M059J (cell line): ENCODE measurements around the gene WLS. TPM values are rescaled to one million over a fixed set of nuclear protein-coding genes. Genes with fewer than 3 reads are reported as not detected.

Experiments used
- DNase-seq: peaks from one replicate; pipeline ENCODE4 v3.0.0-alpha.2; 2012; ENCODE audit warnings: low read depth
- total RNA-seq: library from RNA; depleted of rRNA; stranded (reverse); fragments of >200 nt; shearing (Covaris generic); gene quantifications from 2 replicates; pipeline ENCODE4 v1.2.3, GENCODE V29; 2014

WLS gene
- total RNA-seq, 1 experiment from 2014 or later, result 47.3 TPM

- no peak for DNase-seq
Observed at GRCh38 chr1:68228851-68229250, 3.5 kb downstream of the WLS start.

GRCh38 chr1:68227598-68227997 lies 4.7 kb downstream of the WLS start:
- DNase-seq, result no peak

- DNase-seq, result peak; percentile 25
Observed at GRCh38 chr1:68225781-68226180, 6.5 kb downstream of the WLS start.

GRCh38 chr1:68223687-68224086 lies 8.6 kb downstream of the WLS start:
- no peak for DNase-seq

- peak; percentile 58 for DNase-seq
Observed at GRCh38 chr1:68221980-68222373, 10.3 kb downstream of the WLS start.

- no peak for DNase-seq
Observed at GRCh38 chr1:68221001-68221979, 11.0 kb downstream of the WLS start.

- DNase-seq, result no peak
Observed at GRCh38 chr1:68220420-68220819, 11.9 kb downstream of the WLS start.

GRCh38 chr1:68218490-68218889 lies 13.8 kb downstream of the WLS start:
- DNase-seq, result no peak

GRCh38 chr1:68217618-68218017 lies 14.7 kb downstream of the WLS start:
- no peak for DNase-seq

- no peak for DNase-seq
Observed at GRCh38 chr1:68217060-68217554, 15.2 kb downstream of the WLS start.

GRCh38 chr1:68216089-68216772 lies 16.1 kb downstream of the WLS start:
- no peak for DNase-seq

GRCh38 chr1:68213843-68214242 lies 18.5 kb downstream of the WLS start:
- peak; percentile 46 for DNase-seq

- DNase-seq, result no peak
Observed at GRCh38 chr1:68211761-68212380, 20.5 kb downstream of the WLS start.

GRCh38 chr1:68210829-68211228 lies 21.5 kb downstream of the WLS start:
- peak; percentile 41 for DNase-seq

GRCh38 chr1:68210027-68210426 lies 22.3 kb downstream of the WLS start:
- DNase-seq, result peak; percentile 59

GRCh38 chr1:68206848-68207689 lies 25.3 kb downstream of the WLS start:
- DNase-seq, result peak; percentile 68

- no peak for DNase-seq
Observed at GRCh38 chr1:68205794-68206358, 26.4 kb downstream of the WLS start.

- no peak for DNase-seq
Observed at GRCh38 chr1:68204977-68205630, 27.2 kb downstream of the WLS start.

- DNase-seq, result no peak
Observed at GRCh38 chr1:68202239-68202832, 30.0 kb downstream of the WLS start.
